ENCODE results near the gene PSG1. TPM values are rescaled to one million over a fixed set of nuclear protein-coding genes. Genes with fewer than 3 reads are reported as not detected.
"Not testable (repeated sequence)": the region's sequence is repeated elsewhere in the genome, so short reads cannot be mapped to it uniquely, and the experiment has no call there.

Gene PSG1
- total RNA-seq, 1 donor from 2014 or later, result not detected

GRCh38 chr19:42887876-42888445 is 8.4 kb upstream of the PSG1 start:
- not testable (repeated sequence) for H3K4me3 ChIP-seq (ENCODE audit: low read depth, low read length); H3K36me3 ChIP-seq (ENCODE audit: control insufficient read depth, insufficient read depth, low read length); DNase-seq (ENCODE audit: low read depth)

GRCh38 chr19:42882730-42883129 is 3.2 kb upstream of the PSG1 start:
- not testable (repeated sequence) for H3K36me3 ChIP-seq (ENCODE audit: control insufficient read depth, insufficient read depth, low read length); H3K27me3 ChIP-seq (ENCODE audit: control insufficient read depth, insufficient read depth, low read length); H3K4me3 ChIP-seq (ENCODE audit: low read depth, low read length); DNase-seq (ENCODE audit: low read depth)

More at GRCh38 chr19:42887876-42888445, 8.4 kb upstream of the PSG1 start:
- H3K27me3 ChIP-seq (ENCODE audit: control insufficient read depth, insufficient read depth, low read length), result not testable (repeated sequence)

GRCh38 chr19:42882010-42882409 is 2.5 kb upstream of the PSG1 start:
- DNase-seq (ENCODE audit: low read depth); H3K4me3 ChIP-seq (ENCODE audit: low read depth, low read length); H3K36me3 ChIP-seq (ENCODE audit: control insufficient read depth, insufficient read depth, low read length); H3K27me3 ChIP-seq (ENCODE audit: control insufficient read depth, insufficient read depth, low read length): not testable (repeated sequence)

GRCh38 chr19:42881279-42881678 is 1.8 kb upstream of the PSG1 start:
- H3K36me3 ChIP-seq (ENCODE audit: control insufficient read depth, insufficient read depth, low read length); H3K27me3 ChIP-seq (ENCODE audit: control insufficient read depth, insufficient read depth, low read length); DNase-seq (ENCODE audit: low read depth); H3K4me3 ChIP-seq (ENCODE audit: low read depth, low read length): not testable (repeated sequence)
- TF ChIP-seq CTCF (IDR thresholded peaks at IDR 0.05; ENCODE audit: insufficient read depth, low read length, poor library complexity, severe bottlenecking), result peak; percentile 20

- H3K36me3 ChIP-seq (ENCODE audit: control insufficient read depth, insufficient read depth, low read length); H3K4me3 ChIP-seq (ENCODE audit: low read depth, low read length); DNase-seq (ENCODE audit: low read depth); H3K27me3 ChIP-seq (ENCODE audit: control insufficient read depth, insufficient read depth, low read length): not testable (repeated sequence)
Measured at GRCh38 chr19:42880621-42881020, 1.1 kb upstream of the PSG1 start.

- H3K27me3 ChIP-seq (ENCODE audit: control insufficient read depth, insufficient read depth, low read length); DNase-seq (ENCODE audit: low read depth); H3K36me3 ChIP-seq (ENCODE audit: control insufficient read depth, insufficient read depth, low read length); H3K4me3 ChIP-seq (ENCODE audit: low read depth, low read length): not testable (repeated sequence)
Measured at GRCh38 chr19:42876596-42876995, 2.9 kb downstream of the PSG1 start.

- H3K27me3 ChIP-seq (ENCODE audit: control insufficient read depth, insufficient read depth, low read length); DNase-seq (ENCODE audit: low read depth); H3K4me3 ChIP-seq (ENCODE audit: low read depth, low read length); H3K36me3 ChIP-seq (ENCODE audit: control insufficient read depth, insufficient read depth, low read length): not testable (repeated sequence)
Measured at GRCh38 chr19:42875881-42876280, 3.6 kb downstream of the PSG1 start.

- not testable (repeated sequence) for H3K27me3 ChIP-seq (ENCODE audit: control insufficient read depth, insufficient read depth, low read length); H3K36me3 ChIP-seq (ENCODE audit: control insufficient read depth, insufficient read depth, low read length); DNase-seq (ENCODE audit: low read depth); H3K4me3 ChIP-seq (ENCODE audit: low read depth, low read length)
Measured at GRCh38 chr19:42874901-42875813, 4.4 kb downstream of the PSG1 start.

GRCh38 chr19:42874136-42874535 is 5.4 kb downstream of the PSG1 start:
- not testable (repeated sequence) for H3K36me3 ChIP-seq (ENCODE audit: control insufficient read depth, insufficient read depth, low read length); H3K27me3 ChIP-seq (ENCODE audit: control insufficient read depth, insufficient read depth, low read length); H3K4me3 ChIP-seq (ENCODE audit: low read depth, low read length); DNase-seq (ENCODE audit: low read depth)

GRCh38 chr19:42872608-42873007 is 6.9 kb downstream of the PSG1 start:
- TF ChIP-seq CTCF (IDR thresholded peaks at IDR 0.05; ENCODE audit: insufficient read depth, low read length, poor library complexity, severe bottlenecking), result no peak
- DNase-seq (ENCODE audit: low read depth), result no peak
- Histone ChIP-seq H3K36me3 (ENCODE audit: control insufficient read depth, insufficient read depth, low read length) (no peaks in the 10 kb centered on the region), H3K27me3 (ENCODE audit: control insufficient read depth, insufficient read depth, low read length) (no peaks in the 10 kb centered on the region), H3K4me3 (ENCODE audit: low read depth, low read length) (no peak overlapping the region)
